ENCODE data around the gene DAP. TPM values are rescaled to one million over a fixed set of nuclear protein-coding genes. Genes with fewer than 3 reads are reported as not detected.

Gene DAP
- total RNA-seq, 1 experiment from 2014 or later: 108 TPM

DNA sequence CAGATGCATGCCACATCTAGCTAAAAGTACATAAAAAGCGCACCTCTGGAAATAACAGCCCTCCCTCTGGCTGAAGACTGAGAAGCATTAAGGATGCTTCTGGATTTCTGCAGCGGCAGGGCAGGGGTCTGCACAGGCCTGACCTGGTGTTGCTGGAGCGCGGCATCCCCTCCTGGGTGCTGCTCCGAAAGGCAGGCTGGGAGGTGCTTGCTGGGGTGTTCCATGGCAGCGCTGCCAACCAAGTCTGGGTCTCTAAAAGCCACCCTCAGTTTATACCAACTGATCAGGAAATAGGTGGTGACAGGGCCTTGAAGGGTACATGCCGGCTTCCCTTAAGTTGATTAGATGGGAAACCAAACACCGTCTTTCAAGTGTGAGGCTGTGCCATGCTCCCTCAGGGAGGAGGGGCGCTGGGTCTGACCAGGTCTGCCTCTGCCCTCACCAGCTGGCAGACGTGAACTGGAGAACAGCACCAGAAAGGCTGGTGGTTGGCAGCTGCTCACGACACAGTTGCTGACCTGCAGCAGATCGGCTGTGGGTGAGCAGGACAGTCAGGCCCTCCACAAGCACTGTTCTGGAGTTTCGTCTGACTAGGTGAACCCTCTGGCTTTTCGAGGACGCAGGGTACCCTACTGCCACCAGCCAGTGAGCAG, 81.6 kb downstream of the DAP start:
- no TSS peak for BruUV-seq (replicated peaks)
- no peaks in the 10 kb centered on the region for H3K4me1 ChIP-seq (ENCODE audit: control insufficient read depth, insufficient read depth, low read length)
- no peak overlapping the region for H3K27ac ChIP-seq (ENCODE audit: low read length)
- ChIA-PET POLR2A (no interaction called here), CTCF (no interaction called here)
- TF ChIP-seq REST (IDR thresholded peaks at IDR 0.05; ENCODE audit: insufficient read depth in 1 of 2, low read depth in 2 of 2, low read length in 1 of 2): no peak
- no peak for TF ChIP-seq TCF7L2 (IDR thresholded peaks at IDR 0.05; ENCODE audit: low read depth, low read length)
- no peak for TF ChIP-seq POLR2AphosphoS5 (IDR thresholded peaks at IDR 0.05; ENCODE audit: low read depth, low read length)
- TF ChIP-seq SIN3A (IDR thresholded peaks at IDR 0.05; ENCODE audit: borderline replicate concordance, insufficient read depth, low read depth, low read length): no peak
- TF ChIP-seq, protein P1, sequence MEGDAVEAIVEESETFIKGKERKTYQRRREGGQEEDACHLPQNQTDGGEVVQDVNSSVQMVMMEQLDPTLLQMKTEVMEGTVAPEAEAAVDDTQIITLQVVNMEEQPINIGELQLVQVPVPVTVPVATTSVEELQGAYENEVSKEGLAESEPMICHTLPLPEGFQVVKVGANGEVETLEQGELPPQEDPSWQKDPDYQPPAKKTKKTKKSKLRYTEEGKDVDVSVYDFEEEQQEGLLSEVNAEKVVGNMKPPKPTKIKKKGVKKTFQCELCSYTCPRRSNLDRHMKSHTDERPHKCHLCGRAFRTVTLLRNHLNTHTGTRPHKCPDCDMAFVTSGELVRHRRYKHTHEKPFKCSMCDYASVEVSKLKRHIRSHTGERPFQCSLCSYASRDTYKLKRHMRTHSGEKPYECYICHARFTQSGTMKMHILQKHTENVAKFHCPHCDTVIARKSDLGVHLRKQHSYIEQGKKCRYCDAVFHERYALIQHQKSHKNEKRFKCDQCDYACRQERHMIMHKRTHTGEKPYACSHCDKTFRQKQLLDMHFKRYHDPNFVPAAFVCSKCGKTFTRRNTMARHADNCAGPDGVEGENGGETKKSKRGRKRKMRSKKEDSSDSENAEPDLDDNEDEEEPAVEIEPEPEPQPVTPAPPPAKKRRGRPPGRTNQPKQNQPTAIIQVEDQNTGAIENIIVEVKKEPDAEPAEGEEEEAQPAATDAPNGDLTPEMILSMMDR (IDR thresholded peaks at IDR 0.05): no peak
- no peak for DNase-seq (ENCODE audit: low read depth, low spot score)
- no peaks in the 10 kb centered on the region for H3K27me3 ChIP-seq (ENCODE audit: control insufficient read depth, insufficient read depth, low read length)
- H3K9me3 ChIP-seq (ENCODE audit: control insufficient read depth, insufficient read depth, low read depth, low read length): no peaks in the 10 kb centered on the region
- in situ Hi-C loops (cut with HindIII; ENCODE audit: low pct_unique_long_range_greater_than_20kb, low sequenced_read_pairs) (no loop called here), intact Hi-C loops (cut with micrococcal nuclease; ENCODE audit: unreplicated experiment) (no loop called here)
- H3K36me3 ChIP-seq (ENCODE audit: control insufficient read depth, insufficient read depth, low read length): no peaks in the 10 kb centered on the region
- ATAC-seq: no peak
- no peak overlapping the region for H3K4me3 ChIP-seq (ENCODE audit: low read depth in 2 of 2, low read length in 2 of 2)

DNA sequence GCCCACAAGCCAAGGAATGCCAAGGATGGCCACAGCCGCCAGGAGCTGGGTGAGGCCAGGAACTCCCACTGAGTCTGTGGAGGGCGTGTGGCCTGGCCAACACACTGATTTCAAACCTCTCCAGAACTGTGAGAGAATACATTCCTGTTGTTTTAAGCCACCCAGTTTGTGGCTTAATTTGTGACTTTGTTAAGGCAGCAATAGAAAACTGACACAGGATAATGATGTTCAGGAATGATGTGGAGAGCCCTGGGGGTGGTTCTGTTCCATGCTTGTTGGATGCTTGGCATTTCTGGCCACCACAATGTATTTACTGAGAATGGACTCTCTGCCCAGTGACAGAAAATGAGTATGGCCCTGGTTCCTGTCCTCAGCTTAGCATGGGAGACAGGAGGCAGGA, 82.8 kb downstream of the DAP start:
- no peak for ATAC-seq
- Histone ChIP-seq H3K36me3 (ENCODE audit: control insufficient read depth, insufficient read depth, low read length) (no peaks in the 10 kb centered on the region), H3K4me3 (ENCODE audit: low read depth in 2 of 2, low read length in 2 of 2) (no peak overlapping the region), H3K27me3 (ENCODE audit: control insufficient read depth, insufficient read depth, low read length) (no peaks in the 10 kb centered on the region), H3K9me3 (ENCODE audit: control insufficient read depth, insufficient read depth, low read depth, low read length) (no peaks in the 10 kb centered on the region), H3K4me1 (ENCODE audit: control insufficient read depth, insufficient read depth, low read length) (no peaks in the 10 kb centered on the region), H3K27ac (ENCODE audit: low read length) (no peak overlapping the region)
- POLR2A ChIA-PET: no interaction called here
- intact Hi-C loops (cut with micrococcal nuclease; ENCODE audit: unreplicated experiment) (no loop called here), in situ Hi-C loops (cut with HindIII; ENCODE audit: low pct_unique_long_range_greater_than_20kb, low sequenced_read_pairs) (no loop called here)
- no TSS peak for BruUV-seq (replicated peaks)
- TF ChIP-seq, protein P1 (IDR thresholded peaks at IDR 0.05): no peak
- TF ChIP-seq TCF7L2 (IDR thresholded peaks at IDR 0.05; ENCODE audit: low read depth, low read length): no peak
- no peak for TF ChIP-seq SIN3A (IDR thresholded peaks at IDR 0.05; ENCODE audit: borderline replicate concordance, insufficient read depth, low read depth, low read length)
- TF ChIP-seq POLR2AphosphoS5 (IDR thresholded peaks at IDR 0.05; ENCODE audit: low read depth, low read length): no peak
- TF ChIP-seq REST (IDR thresholded peaks at IDR 0.05; ENCODE audit: insufficient read depth in 1 of 2, low read depth in 2 of 2, low read length in 1 of 2): no peak
- DNase-seq (ENCODE audit: low read depth, low spot score): no peak
- CTCF ChIA-PET: no interaction called here
